ENCODE measurements around the gene PLXNA1. TPM values are rescaled to one million over a fixed set of nuclear protein-coding genes. Genes with fewer than 3 reads are reported as not detected.

Gene PLXNA1
- total and polyA plus RNA-seq, 9 donors, result 9.2 to 47.2 (median 25.7) TPM

GRCh38 chr3:126987596-126987995, 4.7 kb downstream of the PLXNA1 start:
- WGBS, 3 donors, result 82 to 85% (median 83%) methylated on average over 7 to 8 of the region's 8 CpGs
- no peaks in the 10 kb centered on the region for H3K27me3 ChIP-seq
- no peak for DNase-seq
- no peaks in the 10 kb centered on the region for H3K36me3 ChIP-seq
- peaks cover 16% of the 10 kb centered on the region for H3K4me1 ChIP-seq (ENCODE audit: insufficient read depth)
- no peaks in the 10 kb centered on the region for H3K9me3 ChIP-seq
- no peak overlapping the region for H3K27ac ChIP-seq
- intact Hi-C loops (cut with DNase I), result loop anchor here in 2 of 4 donors (5.0 to 10.0 kb wide), 4 partner anchors 243 to 467 kb away; no protein-coding TSS in a partner anchor
- TF ChIP-seq EP300 (IDR thresholded peaks at IDR 0.05) (no peak), CTCF (IDR thresholded peaks at IDR 0.05) (no peak), POLR2A (IDR thresholded peaks at IDR 0.05) (no peak)
- H3K4me3 ChIP-seq, result no peak overlapping the region

DNA sequence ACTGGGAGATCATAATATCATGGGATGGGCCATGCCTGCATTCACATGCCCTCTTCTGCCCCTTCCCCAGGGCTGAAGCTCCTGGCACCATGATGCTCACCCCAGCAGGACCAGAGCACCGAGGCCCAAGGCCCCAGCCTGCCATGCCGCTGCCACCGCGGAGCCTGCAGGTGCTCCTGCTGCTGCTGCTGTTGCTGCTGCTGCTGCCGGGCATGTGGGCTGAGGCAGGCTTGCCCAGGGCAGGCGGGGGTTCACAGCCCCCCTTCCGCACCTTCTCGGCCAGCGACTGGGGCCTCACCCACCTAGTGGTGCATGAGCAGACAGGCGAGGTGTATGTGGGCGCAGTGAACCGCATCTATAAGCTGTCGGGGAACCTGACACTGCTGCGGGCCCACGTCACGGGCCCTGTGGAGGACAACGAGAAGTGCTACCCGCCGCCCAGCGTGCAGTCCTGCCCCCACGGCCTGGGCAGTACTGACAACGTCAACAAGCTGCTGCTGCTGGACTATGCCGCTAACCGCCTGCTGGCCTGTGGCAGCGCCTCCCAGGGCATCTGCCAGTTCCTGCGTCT, 5.6 kb downstream of the PLXNA1 start:
- no peak for DNase-seq
- Histone ChIP-seq H3K4me1 (ENCODE audit: insufficient read depth) (peaks cover 16% of the 10 kb centered on the region), H3K27me3 (no peaks in the 10 kb centered on the region), H3K36me3 (no peaks in the 10 kb centered on the region), H3K4me3 (no peak overlapping the region), H3K27ac (no peak overlapping the region), H3K9me3 (no peaks in the 10 kb centered on the region)
- WGBS, 3 donors, result 89 to 93% (median 90%) methylated on average over 10 to 26 of the region's 26 CpGs
- TF ChIP-seq EP300 (IDR thresholded peaks at IDR 0.05) (no peak), CTCF (IDR thresholded peaks at IDR 0.05) (no peak), POLR2A (IDR thresholded peaks at IDR 0.05) (no peak)
- intact Hi-C loops (cut with DNase I), result loop anchor here in 2 of 4 donors (5.0 to 10.0 kb wide), 4 partner anchors 244 to 466 kb away; no protein-coding TSS in a partner anchor

DNA sequence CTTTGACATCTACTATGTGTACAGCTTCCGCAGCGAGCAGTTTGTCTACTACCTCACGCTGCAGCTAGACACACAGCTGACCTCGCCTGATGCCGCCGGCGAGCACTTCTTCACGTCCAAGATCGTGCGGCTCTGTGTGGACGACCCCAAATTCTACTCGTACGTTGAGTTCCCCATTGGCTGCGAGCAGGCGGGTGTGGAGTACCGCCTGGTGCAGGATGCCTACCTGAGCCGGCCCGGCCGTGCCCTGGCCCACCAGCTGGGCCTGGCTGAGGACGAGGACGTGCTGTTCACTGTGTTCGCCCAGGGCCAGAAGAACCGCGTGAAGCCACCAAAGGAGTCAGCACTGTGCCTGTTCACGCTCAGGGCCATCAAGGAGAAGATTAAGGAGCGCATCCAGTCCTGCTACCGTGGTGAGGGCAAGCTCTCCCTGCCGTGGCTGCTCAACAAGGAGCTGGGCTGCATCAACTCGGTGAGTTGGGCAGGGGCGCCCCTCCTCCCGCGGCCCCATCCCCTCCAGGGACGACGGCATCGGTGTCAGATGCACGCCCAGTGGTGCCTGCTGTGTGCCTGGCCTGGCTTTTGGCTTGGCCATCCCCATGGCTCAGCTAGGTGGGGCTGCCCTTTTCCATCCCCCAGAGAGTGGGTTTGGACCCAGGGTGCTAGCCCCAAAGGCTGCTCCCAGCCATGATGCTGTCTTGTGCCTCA, 6.6 kb downstream of the PLXNA1 start:
- H3K4me3 ChIP-seq, result no peak overlapping the region
- H3K36me3 ChIP-seq, result no peaks in the 10 kb centered on the region
- DNase-seq, result no peak
- H3K27ac ChIP-seq, result no peak overlapping the region
- intact Hi-C loops (cut with DNase I), result loop anchor here in 3 of 4 donors (5.0 to 10.0 kb wide), 5 partner anchors 245 to 555 kb away; no protein-coding TSS in a partner anchor
- no peak for TF ChIP-seq CTCF (IDR thresholded peaks at IDR 0.05)
- TF ChIP-seq POLR2A (IDR thresholded peaks at IDR 0.05), result no peak
- no peak for TF ChIP-seq EP300 (IDR thresholded peaks at IDR 0.05)
- peaks cover 14% of the 10 kb centered on the region for H3K4me1 ChIP-seq (ENCODE audit: insufficient read depth)
- H3K27me3 ChIP-seq, result no peaks in the 10 kb centered on the region
- 87 to 92% (median 90%) methylated on average over 29 to 36 of the region's 36 CpGs for WGBS, 3 donors
- no peaks in the 10 kb centered on the region for H3K9me3 ChIP-seq

DNA sequence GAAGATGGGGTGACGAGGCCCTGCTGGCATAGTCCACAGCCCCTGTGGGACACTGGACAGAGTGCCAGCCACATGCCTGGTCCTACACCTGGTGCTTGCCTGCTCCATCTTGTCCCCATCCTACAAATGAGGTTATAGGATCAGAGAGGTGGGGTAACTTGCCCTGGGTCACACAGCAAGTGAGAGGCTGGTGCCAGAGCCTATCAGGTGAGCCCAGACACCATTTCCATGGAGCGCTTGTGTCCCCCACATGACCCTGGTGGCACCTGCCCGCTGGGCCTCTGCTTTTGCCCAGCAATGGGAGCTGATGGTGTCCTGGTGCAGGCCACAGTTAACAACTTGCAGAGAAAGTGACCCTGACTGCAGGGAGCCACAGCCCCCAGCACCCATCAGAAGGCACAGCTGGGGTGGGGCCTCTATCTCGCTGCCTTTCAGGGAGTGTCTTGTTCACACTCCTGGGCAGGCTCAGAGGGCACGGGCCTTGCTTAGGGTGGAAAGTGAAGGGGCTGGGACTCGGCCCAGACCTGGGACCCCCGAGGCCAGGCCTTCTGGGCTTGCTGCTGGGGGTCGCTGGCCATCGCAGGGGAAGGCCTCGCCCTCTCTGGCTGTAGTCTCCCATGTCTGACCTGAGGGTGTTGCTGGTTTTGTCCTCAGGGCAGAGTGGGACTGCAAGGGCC, 7.2 kb downstream of the PLXNA1 start:
- H3K9me3 ChIP-seq, result no peaks in the 10 kb centered on the region
- H3K27ac ChIP-seq, result no peak overlapping the region
- H3K27me3 ChIP-seq, result no peaks in the 10 kb centered on the region
- no peaks in the 10 kb centered on the region for H3K36me3 ChIP-seq
- TF ChIP-seq EP300 (IDR thresholded peaks at IDR 0.05), result no peak
- WGBS, 3 donors, result 79 to 86% (median 85%) methylated on average over 8 to 10 of the region's 10 CpGs
- no peak for DNase-seq
- H3K4me3 ChIP-seq, result no peak overlapping the region
- peaks cover 7% of the 10 kb centered on the region for H3K4me1 ChIP-seq (ENCODE audit: insufficient read depth)
- intact Hi-C loops (cut with DNase I), result loop anchor here in 1 of 4 donors (10.0 kb wide), 1 partner anchor 555 kb away; no protein-coding TSS in a partner anchor

Measured in ovary (tissue), 9 donors.